CD4-positive, alpha-beta memory T cell (primary cell): ENCODE measurements around the gene COX10. TPM values are rescaled to one million over a fixed set of nuclear protein-coding genes. Genes with fewer than 3 reads are reported as not detected.
"Not testable (repeated sequence)": the region's sequence is repeated elsewhere in the genome, so short reads cannot be mapped to it uniquely, and the experiment has no call there.

ENCODE experiments used
- CTCF ChIA-PET: fragments of 350-600 bp; sonication (Branson Sonifier 250); formaldehyde crosslinking; loops from one replicate; lab custom pipeline; 2021; ENCODE audit warnings: inconsistent platforms; ENCODE audit not compliant: partially characterized antibody; lab: Charles Lee
- POLR2A ChIA-PET: fragments of 350-600 bp; sonication (Branson Sonifier 250); formaldehyde crosslinking; loops from one replicate; lab custom pipeline; 2021; ENCODE audit not compliant: partially characterized antibody; lab: Charles Lee
- DNase-seq, 5 donors: peaks; one replicate each; pipeline versions ENCODE4 v3.0.0 to v3.0.0-alpha.2; 2020 to 2022; ENCODE audit warnings: mixed read lengths in 1 of 5
- H3K27ac ChIP-seq: one replicate; pipeline ENCODE4 v1.7.0; 2013; ENCODE audit warnings: low read depth, low read length
- H3K27me3 ChIP-seq: 2 replicates; pipeline ENCODE4 v1.7.0; 2013; ENCODE audit warnings: mild to moderate bottlenecking, low read length, moderate library complexity; ENCODE audit not compliant: insufficient read depth
- H3K36me3 ChIP-seq: 2 replicates; pipeline ENCODE4 v1.7.0; 2013; ENCODE audit warnings: mild to moderate bottlenecking, low read length, moderate library complexity; ENCODE audit not compliant: insufficient read depth
- H3K4me1 ChIP-seq: 2 replicates; pipeline ENCODE4 v1.7.0; 2013; ENCODE audit warnings: mild to moderate bottlenecking, low read length, moderate library complexity; ENCODE audit not compliant: insufficient read depth
- H3K4me3 ChIP-seq, 2 donors: one replicate each; pipeline ENCODE4 v1.7.0; 2013; ENCODE audit warnings: low read length in 2 of 2, mild to moderate bottlenecking in 1 of 2
- H3K9me3 ChIP-seq, 2 donors: one replicate each; pipeline ENCODE4 v1.7.0; 2013; ENCODE audit warnings: low read length in 2 of 2, control low read depth in 1 of 2; ENCODE audit not compliant: control insufficient read depth in 1 of 2
- H3K27ac Mint-ChIP-seq, 7 donors: one replicate each; pipeline ENCODE4 v1.8.0; 2020 to 2021; ENCODE audit warnings: mixed read lengths in 7 of 7, mild to moderate bottlenecking in 6 of 7, inconsistent platforms in 3 of 7, moderate library complexity in 3 of 7
- H3K27me3 Mint-ChIP-seq, 2 donors: one replicate each; pipeline ENCODE4 v1.8.0; 2020 to 2021; ENCODE audit warnings: mixed read lengths in 2 of 2
- H3K36me3 Mint-ChIP-seq, 2 donors: one replicate each; pipeline ENCODE4 v1.8.0; 2020 to 2021; ENCODE audit warnings: mixed read lengths in 2 of 2, inconsistent platforms in 1 of 2, mild to moderate bottlenecking in 1 of 2
- H3K4me1 Mint-ChIP-seq, 4 donors: one replicate each; pipeline ENCODE4 v1.8.0; 2020 to 2021; ENCODE audit warnings: mixed read lengths in 4 of 4, mild to moderate bottlenecking in 1 of 4
- H3K4me3 Mint-ChIP-seq, 8 donors: one replicate each; pipeline ENCODE4 v1.8.0; 2020 to 2021; ENCODE audit warnings: mixed read lengths in 8 of 8, mild to moderate bottlenecking in 7 of 8, moderate library complexity in 6 of 8, inconsistent platforms in 3 of 8
- H3K9me3 Mint-ChIP-seq, 8 donors: one replicate each; pipeline ENCODE4 v1.8.0; 2020 to 2021; ENCODE audit warnings: mixed read lengths in 8 of 8, mild to moderate bottlenecking in 5 of 8, inconsistent platforms in 3 of 8, moderate library complexity in 1 of 8
- intact Hi-C: fragments of 100-400 bp; cut with micrococcal nuclease; formaldehyde crosslinking; loops from one replicate; pipeline ENCODE4 v1.15.1; 2023
- polyA plus RNA-seq, 2 donors: library from polyadenylated mRNA; unstranded; fragments of 300-500 nt; fragmentation: Illumina TruSeq; gene quantifications; one replicate each; pipeline ENCODE4 v1.2.3, GENCODE V29; 2021
- total RNA-seq, 2 experiments: library from RNA; stranded (reverse); gene quantifications; one replicate each; pipeline ENCODE4 v1.2.3, GENCODE V29; 2021

COX10 gene
- total and polyA plus RNA-seq, 4 experiments from 2014 or later: 16.9 to 34.8 (median 20.4) TPM

DNA sequence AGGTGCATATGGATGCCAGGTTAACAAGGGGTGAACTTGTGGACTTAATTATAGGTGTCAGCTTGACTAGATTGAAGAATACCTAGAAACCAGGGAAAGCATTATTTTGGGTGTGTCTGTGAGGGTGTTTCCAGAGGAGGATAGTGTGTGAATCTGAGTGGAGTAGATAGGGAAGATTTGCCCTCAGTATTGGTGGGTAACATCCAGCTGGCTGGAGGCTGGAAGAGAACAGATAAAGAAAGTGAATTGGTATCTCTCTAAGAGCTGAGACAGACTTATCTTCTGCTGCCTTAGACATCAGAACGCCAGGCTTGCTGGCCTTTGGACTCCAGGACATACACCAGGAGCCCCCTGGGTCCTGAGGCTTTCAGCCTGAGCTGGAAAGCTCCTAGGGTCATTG is 92.1 kb downstream of the COX10 start:
- peaks cover 14 to 24% of the 10 kb centered on the region in 2 donors for H3K36me3 Mint-ChIP-seq
- no peak for DNase-seq
- H3K4me3 ChIP-seq: no peak overlapping the region
- H3K4me1 Mint-ChIP-seq: peaks cover 11 to 21% (median 13%) of the 10 kb centered on the region in 4 donors
- H3K27ac ChIP-seq: no peak overlapping the region
- ChIA-PET CTCF (no interaction called here), POLR2A (no interaction called here)
- no peaks in the 10 kb centered on the region for H3K27me3 ChIP-seq
- H3K9me3 Mint-ChIP-seq: no peaks in the 10 kb centered on the region
- H3K4me1 ChIP-seq: no peaks in the 10 kb centered on the region
- intact Hi-C loops: no loop called here
- H3K27ac Mint-ChIP-seq: no peak overlapping the region
- H3K36me3 ChIP-seq: no peaks in the 10 kb centered on the region
- no peaks in the 10 kb centered on the region for H3K9me3 ChIP-seq
- no peaks in the 10 kb centered on the region for H3K27me3 Mint-ChIP-seq
- H3K4me3 Mint-ChIP-seq: no peak overlapping the region

DNA sequence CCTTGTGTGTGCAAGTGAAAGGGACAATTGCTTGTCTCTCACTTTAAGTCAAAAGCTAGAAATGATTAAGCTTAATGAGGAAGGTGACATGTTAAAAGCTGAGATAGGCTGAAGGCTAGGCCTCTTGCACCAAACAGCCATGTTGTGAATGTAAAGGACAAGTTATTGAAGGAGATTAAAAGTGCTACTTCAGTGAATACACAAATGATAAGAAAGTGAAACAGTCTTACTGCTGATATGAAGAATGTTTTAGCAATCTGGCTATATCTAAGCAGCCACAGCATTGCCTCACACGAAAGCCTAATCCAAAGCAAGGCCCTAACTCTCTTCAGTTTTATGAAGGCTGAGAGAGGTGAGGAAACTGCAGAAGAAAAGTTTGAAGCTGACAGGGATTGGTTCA is 96.3 kb downstream of the COX10 start:
- no peak overlapping the region for H3K4me3 Mint-ChIP-seq
- H3K36me3 Mint-ChIP-seq: peaks cover 26 to 38% of the 10 kb centered on the region in 2 donors
- H3K9me3 Mint-ChIP-seq: peaks cover 0 to 21% (median 15%) of the 10 kb centered on the region in 8 donors
- H3K4me3 ChIP-seq: no peak overlapping the region
- no peaks in the 10 kb centered on the region for H3K27me3 Mint-ChIP-seq
- intact Hi-C loops: no loop called here
- H3K4me1 ChIP-seq: no peaks in the 10 kb centered on the region
- CTCF ChIA-PET: no interaction called here
- H3K27ac ChIP-seq: no peak overlapping the region
- no peaks in the 10 kb centered on the region for H3K36me3 ChIP-seq
- H3K9me3 ChIP-seq: peaks cover 0 to 6% of the 10 kb centered on the region in 2 donors
- POLR2A ChIA-PET: interaction anchor here (0.8 to 1.2 kb wide), 2 partner anchors 32 to 136 kb away, joined by 3 read pairs; no protein-coding TSS in a partner anchor
- H3K27me3 ChIP-seq: no peaks in the 10 kb centered on the region
- peaks cover 7 to 17% (median 11%) of the 10 kb centered on the region in 4 donors for H3K4me1 Mint-ChIP-seq
- H3K27ac Mint-ChIP-seq: no peak overlapping the region
- no peak for DNase-seq

DNA sequence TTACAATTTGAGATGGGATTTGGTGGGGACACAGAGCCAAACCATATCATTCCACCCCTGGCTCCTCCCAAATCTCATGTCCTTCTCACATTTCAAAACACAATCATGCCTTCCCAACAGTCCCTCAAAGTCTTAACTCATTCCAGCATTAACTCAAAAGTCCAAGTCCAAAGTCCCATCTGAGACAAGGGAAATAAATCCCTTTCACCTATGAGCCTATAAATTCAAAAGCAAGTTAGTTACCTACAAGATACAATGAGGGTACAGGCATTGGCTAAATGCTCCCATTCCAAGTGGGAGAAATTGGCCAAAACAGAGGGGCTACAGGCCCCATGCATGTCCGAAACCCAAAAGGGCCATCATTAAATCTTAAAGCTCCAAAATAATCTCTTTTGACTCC is 98.5 kb downstream of the COX10 start:
- H3K36me3 ChIP-seq, H3K4me1 ChIP-seq, CTCF ChIA-PET, H3K27me3 Mint-ChIP-seq, intact Hi-C loops, H3K9me3 ChIP-seq, H3K4me3 Mint-ChIP-seq, DNase-seq, POLR2A ChIA-PET, H3K4me3 ChIP-seq, H3K27me3 ChIP-seq, H3K27ac ChIP-seq: not testable (repeated sequence)
- Mint-ChIP-seq H3K27ac (peak overlapping the region in 2 of 7 donors; percentile 29 to 76), H3K36me3 (peaks cover 23 to 32% of the 10 kb centered on the region in 2 donors), H3K4me1 (peaks cover 7 to 17% (median 12%) of the 10 kb centered on the region in 4 donors), H3K9me3 (peaks cover 0 to 21% (median 15%) of the 10 kb centered on the region in 8 donors)

DNA sequence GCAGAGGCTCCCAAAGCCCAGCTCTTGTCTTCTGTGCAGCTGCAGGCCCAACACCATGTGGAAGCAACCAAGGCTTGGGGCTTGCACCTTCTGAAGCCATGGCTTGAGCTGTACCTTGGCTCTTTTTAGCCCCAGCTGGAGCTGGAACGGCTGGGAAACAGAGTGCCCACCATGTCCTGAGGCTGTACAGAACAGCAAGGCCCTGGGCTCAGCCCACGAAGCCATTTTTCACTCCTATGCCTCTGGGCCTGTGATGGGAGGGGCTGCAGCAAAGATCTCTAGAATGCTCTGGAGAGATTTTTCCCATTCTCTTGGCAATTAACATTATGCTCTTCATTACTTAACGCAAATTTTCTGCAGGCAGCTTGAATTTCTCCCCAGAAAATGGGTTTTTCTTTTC is 99.3 kb downstream of the COX10 start:
- Mint-ChIP-seq H3K4me3 (no peak overlapping the region), H3K27me3 (no peaks in the 10 kb centered on the region), H3K27ac (no peak overlapping the region), H3K4me1 (peaks cover 7 to 17% (median 15%) of the 10 kb centered on the region in 4 donors), H3K36me3 (peaks cover 23 to 33% of the 10 kb centered on the region in 2 donors), H3K9me3 (peaks cover 0 to 21% (median 15%) of the 10 kb centered on the region in 8 donors)
- H3K9me3 ChIP-seq: peaks cover 0 to 6% of the 10 kb centered on the region in 2 donors
- DNase-seq: no peak
- POLR2A ChIA-PET: no interaction called here
- H3K4me3 ChIP-seq: no peak overlapping the region
- no peaks in the 10 kb centered on the region for H3K27me3 ChIP-seq
- no peaks in the 10 kb centered on the region for H3K36me3 ChIP-seq
- CTCF ChIA-PET: no interaction called here
- no peaks in the 10 kb centered on the region for H3K4me1 ChIP-seq
- H3K27ac ChIP-seq: no peak overlapping the region
- intact Hi-C loops: no loop called here

DNA sequence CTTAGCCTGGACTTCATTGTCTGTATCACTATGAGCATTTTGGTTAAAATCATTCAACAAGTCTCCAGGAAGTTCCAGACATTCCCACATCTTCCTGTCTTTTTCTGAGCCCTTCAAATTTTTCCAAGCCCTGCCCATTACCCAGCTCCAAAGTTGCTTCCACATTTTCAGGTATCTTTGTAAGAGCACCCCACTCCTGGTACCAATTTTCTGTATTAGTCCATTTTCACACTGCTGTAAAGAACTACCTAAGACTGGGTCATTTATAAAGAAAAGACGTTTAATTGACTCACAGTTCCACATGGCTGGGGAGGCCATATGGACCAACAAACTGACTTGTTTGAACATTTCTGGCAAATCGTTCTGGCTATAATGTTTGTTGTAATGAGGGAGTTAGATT is 100.0 kb downstream of the COX10 start:
- H3K27ac Mint-ChIP-seq: no peak overlapping the region
- peaks cover 7 to 17% (median 15%) of the 10 kb centered on the region in 4 donors for H3K4me1 Mint-ChIP-seq
- intact Hi-C loops: no loop called here
- peaks cover 20 to 31% of the 10 kb centered on the region in 2 donors for H3K36me3 Mint-ChIP-seq
- H3K4me3 Mint-ChIP-seq: no peak overlapping the region
- Histone ChIP-seq H3K4me3 (no peak overlapping the region), H3K9me3 (peaks cover 0 to 6% of the 10 kb centered on the region in 2 donors), H3K36me3 (no peaks in the 10 kb centered on the region), H3K27me3 (no peaks in the 10 kb centered on the region), H3K4me1 (no peaks in the 10 kb centered on the region), H3K27ac (no peak overlapping the region)
- H3K27me3 Mint-ChIP-seq: no peaks in the 10 kb centered on the region
- H3K9me3 Mint-ChIP-seq: peaks cover 0 to 21% (median 15%) of the 10 kb centered on the region in 8 donors
- CTCF ChIA-PET: no interaction called here
- POLR2A ChIA-PET: no interaction called here
- DNase-seq: no peak

DNA sequence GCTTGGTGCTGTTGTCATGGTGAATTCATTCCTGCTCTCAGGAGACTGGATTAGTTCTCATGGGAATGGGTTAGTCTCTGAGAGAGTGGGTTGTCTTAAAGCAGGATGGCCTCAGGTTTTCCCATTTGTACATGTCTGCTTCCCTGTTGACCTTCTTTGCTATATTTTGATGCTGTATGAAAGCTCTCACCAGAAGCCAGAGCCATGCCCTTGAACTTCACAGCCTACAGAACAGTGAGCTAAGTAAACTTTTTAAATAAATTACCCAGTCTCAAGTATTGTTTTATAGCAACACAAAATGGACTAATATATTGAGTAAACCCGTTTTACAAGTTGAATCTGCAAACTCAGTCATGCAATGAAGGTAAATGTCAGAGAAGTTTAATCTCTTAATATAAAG is 100.6 kb downstream of the COX10 start:
- Histone ChIP-seq H3K9me3 (peaks cover 0 to 6% of the 10 kb centered on the region in 2 donors), H3K27ac (no peak overlapping the region), H3K4me1 (no peaks in the 10 kb centered on the region), H3K27me3 (no peaks in the 10 kb centered on the region), H3K36me3 (no peaks in the 10 kb centered on the region), H3K4me3 (no peak overlapping the region)
- H3K4me1 Mint-ChIP-seq: peaks cover 7 to 12% (median 12%) of the 10 kb centered on the region in 4 donors
- no peak for DNase-seq
- H3K27me3 Mint-ChIP-seq: no peaks in the 10 kb centered on the region
- ChIA-PET CTCF (no interaction called here), POLR2A (no interaction called here)
- H3K9me3 Mint-ChIP-seq: peaks cover 0 to 21% (median 15%) of the 10 kb centered on the region in 8 donors
- peaks cover 20 to 31% of the 10 kb centered on the region in 2 donors for H3K36me3 Mint-ChIP-seq
- H3K27ac Mint-ChIP-seq: no peak overlapping the region
- intact Hi-C loops: no loop called here
- H3K4me3 Mint-ChIP-seq: no peak overlapping the region

DNA sequence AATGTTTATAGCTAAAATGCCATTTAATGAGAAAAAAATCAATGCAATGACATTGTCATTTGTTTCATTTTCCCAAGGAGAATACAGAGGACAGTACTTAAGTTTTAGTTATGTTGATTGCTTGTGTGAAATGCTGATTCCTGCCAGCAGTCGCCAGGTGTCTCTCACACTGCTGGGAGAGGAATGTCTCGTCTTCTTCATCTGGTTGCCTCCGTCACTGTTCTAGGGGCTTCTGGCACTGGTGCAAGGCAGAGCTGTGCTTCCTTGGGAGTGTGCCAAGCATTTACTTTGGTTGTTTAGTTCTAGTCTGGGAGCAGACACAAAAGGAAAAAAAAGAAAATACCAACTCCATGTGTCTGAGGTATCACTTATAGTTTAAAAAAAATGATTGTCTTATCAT is 107.7 kb downstream of the COX10 start:
- H3K27me3 ChIP-seq, intact Hi-C loops, H3K4me1 Mint-ChIP-seq, H3K36me3 ChIP-seq, H3K9me3 Mint-ChIP-seq, H3K9me3 ChIP-seq, H3K4me1 ChIP-seq, DNase-seq, POLR2A ChIA-PET, H3K4me3 ChIP-seq, H3K4me3 Mint-ChIP-seq, H3K27ac ChIP-seq, H3K27me3 Mint-ChIP-seq, H3K36me3 Mint-ChIP-seq, CTCF ChIA-PET: not testable (repeated sequence)
- peak overlapping the region in 1 of 7 donors; percentile 68 for H3K27ac Mint-ChIP-seq

DNA sequence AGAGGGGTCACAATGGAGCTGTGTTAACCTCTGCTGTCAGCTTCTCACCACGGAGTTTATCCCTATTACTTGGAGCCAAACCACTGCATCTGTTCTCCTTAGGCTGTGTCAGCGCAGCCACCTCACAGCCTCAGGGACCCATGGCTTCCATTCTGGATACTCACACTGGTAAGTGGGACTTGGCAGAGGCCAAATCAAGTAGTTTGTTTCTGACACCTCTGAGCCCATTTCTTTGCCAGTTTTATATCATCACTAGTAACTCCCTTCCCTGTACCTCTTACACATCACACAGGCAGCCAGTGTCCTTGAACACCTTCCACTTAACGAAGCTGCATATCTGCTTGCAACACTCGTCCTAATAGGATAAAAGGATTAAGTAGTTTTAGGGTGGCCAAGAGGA is 108.5 kb downstream of the COX10 start:
- H3K9me3 Mint-ChIP-seq, H3K4me1 ChIP-seq, H3K4me1 Mint-ChIP-seq, intact Hi-C loops, H3K27ac Mint-ChIP-seq, H3K27me3 Mint-ChIP-seq, H3K9me3 ChIP-seq, H3K36me3 Mint-ChIP-seq, H3K36me3 ChIP-seq, H3K27me3 ChIP-seq, CTCF ChIA-PET, H3K4me3 ChIP-seq, POLR2A ChIA-PET, H3K4me3 Mint-ChIP-seq, DNase-seq, H3K27ac ChIP-seq: not testable (repeated sequence)
